Smooth muscle cell of bladder (primary cell): Measurements from ENCODE around the gene RPL36AL. TPM values are rescaled to one million over a fixed set of nuclear protein-coding genes. Genes with fewer than 3 reads are reported as not detected.

Experiments
- total RNA-seq: library from RNA; depleted of rRNA; stranded (reverse); fragments of >200 nt; gene quantifications from 2 replicates; pipeline ENCODE4 v1.2.3, GENCODE V29; 2014

RPL36AL gene
- total RNA-seq: 441 and 446 TPM in 2 replicates

GRCh38 chr14:49620182-49621113 lies at the start of gene RPL36AL, which contains the start of gene MGAT2:
RPL36AL (minus strand) TSS chr14:49620626; CDS start chr14:49619104, 1,522 bp downstream.
MGAT2 (plus strand) TSS chr14:49620799; CDS start chr14:49621269, 470 bp downstream.

GRCh38 chr14:49634547-49635334 lies 14.3 kb upstream of the RPL36AL start, which contains the start of gene DNAAF2:
DNAAF2 (minus strand) TSS chr14:49635244; CDS start chr14:49635149, 95 bp downstream.

GRCh38 chr14:49598485-49599300 lies 21.7 kb downstream of the RPL36AL start, which contains the start of gene LRR1:
LRR1 (plus strand) TSS chr14:49598940; CDS start chr14:49599021, 81 bp downstream.

GRCh38 chr14:49585803-49586672 lies 34.4 kb downstream of the RPL36AL start, which contains the start of gene RPS29:
RPS29 (minus strand) TSS chr14:49586380; CDS start chr14:49586346, 34 bp downstream.

Other genes with a start within 250 kb of the RPL36AL start
- 1,753 and 2,443 TPM in 2 replicates for gene RPS29, start 34.2 kb downstream of the RPL36AL start, total RNA-seq
- gene LRR1, start 21.7 kb downstream of the RPL36AL start, total RNA-seq: 9.1 and 10.0 TPM in 2 replicates
- gene MGAT2, start 173 bp upstream of the RPL36AL start, total RNA-seq: 76.2 and 79.8 TPM in 2 replicates
- gene DNAAF2, start 14.6 kb upstream of the RPL36AL start, total RNA-seq: 6.3 and 7.3 TPM in 2 replicates
- gene POLE2, start 67.6 kb upstream of the RPL36AL start, total RNA-seq: 2.4 TPM in 2 replicates
- 3.4 and 4.0 TPM in 2 replicates for gene KLHDC1, start 72.5 kb upstream of the RPL36AL start, total RNA-seq
- 93.2 and 106 TPM in 2 replicates for gene KLHDC2, start 147.5 kb upstream of the RPL36AL start, total RNA-seq
- 57.0 and 67.0 TPM in 2 replicates for gene NEMF, start 232.2 kb upstream of the RPL36AL start, total RNA-seq